Heart left ventricle (tissue), 16 donors: ENCODE data around the gene SCYGR6. TPM values are rescaled to one million over a fixed set of nuclear protein-coding genes. Genes with fewer than 3 reads are reported as not detected.

Experiments used
- ATAC-seq, 4 donors: fragments of 200-7000 bp; cut with Tn5 transposase; one replicate each; pipeline ENCODE4 v1.9.1; 2020 to 2022; ENCODE audit warnings: moderate library complexity in 4 of 4, mild to moderate bottlenecking in 3 of 4, moderate number of reproducible peaks in 1 of 4
- DNase-seq, 5 donors: peaks; one replicate each; pipeline ENCODE4 v3.0.0-alpha.2; 2020
- H3K27ac ChIP-seq, 12 donors: fragments of 200-600 bp; sonication (generic) in 4 of 12; one replicate each; pipeline versions ENCODE4 v1.5.0 to v1.8.0; 2016 to 2022; ENCODE audit warnings: mild to moderate bottlenecking in 2 of 12
- H3K27me3 ChIP-seq, 9 donors: fragments of 200-600 bp; sonication (generic) in 2 of 9; one replicate each; pipeline versions ENCODE4 v1.5.1 to v1.8.0; 2016 to 2022; ENCODE audit warnings: mild to moderate bottlenecking in 3 of 9
- H3K36me3 ChIP-seq, 9 donors: fragments of 200-600 bp; sonication (generic) in 2 of 9; one replicate each; pipeline versions ENCODE4 v1.5.0 to v1.8.0; 2018 to 2022; ENCODE audit warnings: mild to moderate bottlenecking in 2 of 9
- H3K4me1 ChIP-seq, 12 donors: fragments of 200-600 bp; sonication (generic) in 4 of 12; one replicate each; pipeline versions ENCODE4 v1.5.0 to v1.8.0; 2016 to 2022; ENCODE audit warnings: mild to moderate bottlenecking in 3 of 12
- H3K4me3 ChIP-seq, 12 donors: fragments of 200-600 bp; sonication (generic) in 4 of 12; one replicate each; pipeline versions ENCODE4 v1.5.0 to v1.8.0; 2017 to 2022; ENCODE audit warnings: mild to moderate bottlenecking in 9 of 12, moderate library complexity in 4 of 12
- H3K9me3 ChIP-seq, 12 donors: fragments of 200-600 bp; sonication (generic) in 4 of 12; one replicate each; pipeline versions ENCODE4 v1.5.0 to v1.8.0; 2016 to 2022; ENCODE audit warnings: mild to moderate bottlenecking in 1 of 12
- POLR2A ChIP-seq, 2 donors: fragments of 450-650 bp; IDR thresholded peaks; one replicate each; pipeline ENCODE4 v1.6.1; 2017; ENCODE audit warnings: antibody characterized with exemption in 2 of 2, mild to moderate bottlenecking in 2 of 2, moderate library complexity in 2 of 2
- WGBS, 4 donors: extraction: QIAGEN DNeasy Blood & Tissue Kit in 2 of 4; methylation state at CpG; one replicate each; pipeline versions ENCODE4 v1.1.5 to v1.1.7; 2013 to 2018; 5-methylcytosine and 5-hydroxymethylcytosine counted together
- intact Hi-C, 10 donors: fragments of 100-400 bp; cut with DNase I; formaldehyde crosslinking; loops; one replicate each; pipeline versions ENCODE4 v1.11.1 to v1.14.2; 2022
- polyA plus RNA-seq, 2 donors: library from polyadenylated mRNA; stranded (reverse); fragments of 200-250 nt; gene quantifications; one replicate each; pipeline ENCODE4 v1.2.3, GENCODE V29; 2013
- total RNA-seq, 9 donors: library from RNA; depleted of rRNA in 2 of 9; stranded (reverse); fragments of >200 nt in 2 of 9; fragmentation: NEBNext Ultra II Directional in 3 of 9; extraction: Animal tissue kit (Norgen Biotek cat#: 25700) in 3 of 9; gene quantifications; one replicate each; pipeline versions ENCODE4 v1.1.0 to v1.2.4, GENCODE V29; 2016 to 2023
- TF ChIP-seq, protein P1 (sequence below), 12 donors: fragments of 200-600 bp; sonication (generic) in 4 of 12; IDR thresholded peaks; one replicate each; pipeline versions ENCODE4 v1.5.0 to v1.8.0; 2018 to 2022; ENCODE audit warnings: antibody characterized with exemption in 12 of 12, mild to moderate bottlenecking in 5 of 12
- donor health status: ischemic (EF 13 %, LVEDD 7.1; RV severe dilation, severe dysfunction).
- donor health status: healthy with polysubstance abuse.
- donor health status: DM: no; HTN: yes; CAD: no.
- donor health status: DM: no; HTN: no; CAD: no.
- donor health status: ischemic (EF 25% LVEDD 6.9; RV normal size, moderate dysfunction).
- donor health status: ischemic (EF 25% LVEDD 5.7; RV mildly dilated, moderate dysfunction).
- donor health status: healthy.
- donor health status: DM: yes; HTN: yes; CAD: no.
- donor health status: ischemic (EF 35%, LVEDD 5.7; RV mildly dilated, moderate dysfunction).
- donor health status: nonischemic (EF 11% LVEDD 7.7; RV severe dilation, severe dysfunction).
- donor health status: DM: yes; HTN: yes; CAD: no.
- donor health status: PGD.
- donor health status: ischemic (EF 29% LVEDD 5.4; RV normal size, mild dysfunction).
- donor health status: nonischemic (EF 23%, LVEDD 6.1; RV moderate dilation, normal function).

The SCYGR6 gene
- total and polyA plus RNA-seq, 11 donors, result not detected

DNA sequence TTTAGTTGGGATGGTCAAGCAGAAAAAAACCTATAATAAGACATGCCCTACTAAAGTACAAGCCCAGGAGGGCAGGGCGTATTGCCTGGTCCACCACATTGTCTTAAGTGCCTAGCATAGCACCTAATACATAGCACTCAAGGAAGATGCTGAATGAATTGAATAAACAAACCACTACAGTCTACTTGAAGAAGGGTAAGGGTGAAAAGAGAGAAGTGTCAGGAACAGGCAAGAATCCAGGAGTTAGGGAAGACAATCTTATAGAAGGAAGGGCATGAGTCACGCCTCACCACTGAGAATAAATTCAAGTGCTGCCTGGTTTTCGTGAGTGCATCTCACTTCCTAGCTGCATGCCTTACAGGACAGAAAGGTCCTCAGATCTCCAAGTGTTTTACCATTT lies 20.6 kb downstream of the SCYGR6 start:
- WGBS, 4 donors, result 70 to 74% (median 73%) methylated on average over 3 of the region's 3 CpGs
- ATAC-seq, result no peak
- TF ChIP-seq, protein P1, sequence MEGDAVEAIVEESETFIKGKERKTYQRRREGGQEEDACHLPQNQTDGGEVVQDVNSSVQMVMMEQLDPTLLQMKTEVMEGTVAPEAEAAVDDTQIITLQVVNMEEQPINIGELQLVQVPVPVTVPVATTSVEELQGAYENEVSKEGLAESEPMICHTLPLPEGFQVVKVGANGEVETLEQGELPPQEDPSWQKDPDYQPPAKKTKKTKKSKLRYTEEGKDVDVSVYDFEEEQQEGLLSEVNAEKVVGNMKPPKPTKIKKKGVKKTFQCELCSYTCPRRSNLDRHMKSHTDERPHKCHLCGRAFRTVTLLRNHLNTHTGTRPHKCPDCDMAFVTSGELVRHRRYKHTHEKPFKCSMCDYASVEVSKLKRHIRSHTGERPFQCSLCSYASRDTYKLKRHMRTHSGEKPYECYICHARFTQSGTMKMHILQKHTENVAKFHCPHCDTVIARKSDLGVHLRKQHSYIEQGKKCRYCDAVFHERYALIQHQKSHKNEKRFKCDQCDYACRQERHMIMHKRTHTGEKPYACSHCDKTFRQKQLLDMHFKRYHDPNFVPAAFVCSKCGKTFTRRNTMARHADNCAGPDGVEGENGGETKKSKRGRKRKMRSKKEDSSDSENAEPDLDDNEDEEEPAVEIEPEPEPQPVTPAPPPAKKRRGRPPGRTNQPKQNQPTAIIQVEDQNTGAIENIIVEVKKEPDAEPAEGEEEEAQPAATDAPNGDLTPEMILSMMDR (IDR thresholded peaks at IDR 0.05), result no peak
- no peak for TF ChIP-seq POLR2A (IDR thresholded peaks at IDR 0.05)
- Histone ChIP-seq H3K36me3 (no peaks in the 10 kb centered on the region), H3K9me3 (no peaks in the 10 kb centered on the region), H3K27ac (no peak overlapping the region), H3K4me1 (no peaks in the 10 kb centered on the region), H3K27me3 (peaks cover 0 to 4% (median 0%) of the 10 kb centered on the region in 9 donors), H3K4me3 (no peak overlapping the region)
- intact Hi-C loops, result no loop called here
- no peak for DNase-seq

DNA sequence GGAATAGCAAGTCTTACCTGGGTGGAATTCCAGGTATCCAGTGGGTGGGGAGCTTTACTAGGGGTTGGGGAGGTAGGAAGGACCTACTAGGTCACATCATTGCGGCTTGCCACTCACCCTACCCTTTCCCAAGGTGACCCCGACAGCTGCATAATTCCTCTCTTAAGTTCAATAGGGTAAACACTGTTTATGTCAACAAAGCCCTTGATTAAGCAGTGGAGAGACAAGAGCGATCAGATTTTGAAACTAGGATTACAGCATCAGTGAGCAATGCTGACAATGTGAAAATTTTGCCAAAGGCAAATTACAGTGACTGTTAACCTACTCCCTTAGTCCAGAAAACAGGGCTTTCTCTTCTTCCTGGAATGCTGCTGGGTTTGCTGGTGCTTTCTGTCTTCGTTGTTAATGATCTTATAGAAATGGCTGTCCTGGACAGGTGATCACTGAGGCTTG lies 21.3 kb downstream of the SCYGR6 start:
- H3K27ac ChIP-seq, result no peak overlapping the region
- TF ChIP-seq, protein P1 (IDR thresholded peaks at IDR 0.05), result no peak
- no peak for TF ChIP-seq POLR2A (IDR thresholded peaks at IDR 0.05)
- H3K4me1 ChIP-seq, result no peaks in the 10 kb centered on the region
- 63 to 83% (median 71%) methylated on average over 4 of the region's 4 CpGs for WGBS, 4 donors
- no peak for DNase-seq
- H3K4me3 ChIP-seq, result no peak overlapping the region
- peaks cover 0 to 4% (median 0%) of the 10 kb centered on the region in 9 donors for H3K27me3 ChIP-seq
- no peak for ATAC-seq
- H3K36me3 ChIP-seq, result no peaks in the 10 kb centered on the region
- intact Hi-C loops, result no loop called here
- no peaks in the 10 kb centered on the region for H3K9me3 ChIP-seq

DNA sequence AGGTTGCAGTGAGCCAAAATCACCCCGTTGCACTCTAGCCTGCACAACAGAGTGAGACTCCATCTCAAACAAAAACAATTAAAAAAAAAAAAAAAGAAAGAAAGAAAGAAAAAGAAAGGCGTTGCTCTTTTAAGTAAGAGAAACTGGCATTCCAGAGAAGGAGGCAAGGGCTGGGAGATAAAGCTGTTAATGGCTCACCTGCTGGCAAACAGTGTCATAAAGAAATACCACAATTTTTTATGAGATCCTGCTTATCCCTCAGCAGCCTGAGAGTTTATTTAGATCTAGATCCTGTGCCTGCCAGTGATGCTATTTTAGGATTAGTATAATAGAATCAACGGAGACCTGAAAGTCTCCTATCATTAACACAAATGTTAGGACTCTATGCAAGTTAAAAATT lies 23.0 kb downstream of the SCYGR6 start:
- no peak for DNase-seq
- Histone ChIP-seq H3K27me3 (peaks cover 0 to 4% (median 0%) of the 10 kb centered on the region in 9 donors), H3K4me1 (no peaks in the 10 kb centered on the region), H3K27ac (no peak overlapping the region), H3K36me3 (no peaks in the 10 kb centered on the region), H3K4me3 (no peak overlapping the region), H3K9me3 (no peaks in the 10 kb centered on the region)
- 78 to 84% (median 80%) methylated on average over 3 of the region's 3 CpGs for WGBS, 4 donors
- TF ChIP-seq, protein P1 (IDR thresholded peaks at IDR 0.05), result no peak
- TF ChIP-seq POLR2A (IDR thresholded peaks at IDR 0.05), result no peak
- no peak for ATAC-seq
- intact Hi-C loops, result no loop called here

DNA sequence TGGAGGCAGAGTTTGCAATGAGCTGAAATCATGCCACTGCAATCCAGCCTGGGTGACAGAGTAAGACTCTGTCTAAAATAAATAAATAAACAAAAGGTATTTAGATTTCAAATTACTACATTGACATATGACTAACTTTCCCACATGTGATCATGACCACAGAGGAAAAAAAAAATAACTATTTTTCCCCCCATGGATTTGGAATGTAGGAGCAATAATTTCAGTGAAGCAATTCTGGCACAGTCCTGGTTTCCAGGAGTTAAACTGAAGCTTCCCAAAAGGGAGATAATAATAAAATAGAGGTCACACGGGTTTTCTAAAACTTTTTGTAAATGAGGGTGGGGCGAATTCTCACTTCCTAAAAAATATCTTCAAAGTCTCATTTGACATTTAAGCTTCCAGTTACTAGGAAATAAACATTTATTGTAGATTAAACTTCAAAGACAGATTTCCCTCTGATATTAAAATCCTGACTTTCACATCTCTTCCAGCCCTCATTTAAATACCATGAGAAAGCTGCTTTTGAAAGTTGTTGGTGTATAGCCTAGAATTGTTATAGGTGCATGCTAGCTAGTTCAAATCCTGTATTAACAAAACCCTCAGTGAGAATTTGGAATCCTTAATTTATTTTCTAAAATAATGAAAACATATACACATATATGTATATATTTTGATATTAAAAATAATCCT lies 27.4 kb downstream of the SCYGR6 start:
- Histone ChIP-seq H3K9me3 (peaks cover 0 to 3% (median 0%) of the 10 kb centered on the region in 12 donors), H3K4me1 (no peaks in the 10 kb centered on the region), H3K4me3 (no peak overlapping the region), H3K36me3 (no peaks in the 10 kb centered on the region), H3K27me3 (no peaks in the 10 kb centered on the region), H3K27ac (no peak overlapping the region)
- DNase-seq (no peak), ATAC-seq (no peak)
- intact Hi-C loops, result no loop called here
- TF ChIP-seq POLR2A (IDR thresholded peaks at IDR 0.05), result no peak
- TF ChIP-seq, protein P1 (IDR thresholded peaks at IDR 0.05), result no peak
- 43 to 51% (median 47%) methylated on average over 2 of the region's 2 CpGs for WGBS, 4 donors
